ENCODE measurements around the gene NACA2.
"Not testable (repeated sequence)": the region's sequence is repeated elsewhere in the genome, so short reads cannot be mapped to it uniquely, and the experiment has no call there.

- TF ChIP-seq POLR2A, CTCF (IDR thresholded peaks at IDR 0.05): not testable (repeated sequence)
These were observed 25.2 kb downstream of the NACA2 start for GRCh38 chr17:61565850-61566249.
